Measurements from ENCODE around the gene GJA1.
A peak's percentile ranks its signal among the peaks of the same experiment; 100 is the strongest.

GJA1 gene

GRCh38 chr6:121449331-121449730 is 13.9 kb downstream of the GJA1 start:
- Histone ChIP-seq H3K4me1 (peaks cover 6% of the 10 kb centered on the region), H3K4me3 (ENCODE audit: low read depth, low read length) (no peak overlapping the region), H3K9me3 (ENCODE audit: control insufficient read depth, low read length) (no peaks in the 10 kb centered on the region), H3K79me2 (peaks cover 3% of the 10 kb centered on the region), H3K4me2 (ENCODE audit: low read length) (no peak overlapping the region), H3K9ac (no peak overlapping the region), H3K36me3 (ENCODE audit: control insufficient read depth, insufficient read depth, low read length) (no peaks in the 10 kb centered on the region), H3K27ac (no peak overlapping the region), H2AFZ (no peak overlapping the region), H3K27me3 (ENCODE audit: control insufficient read depth, insufficient read depth, low read length) (no peaks in the 10 kb centered on the region)
- TF ChIP-seq, protein P1, sequence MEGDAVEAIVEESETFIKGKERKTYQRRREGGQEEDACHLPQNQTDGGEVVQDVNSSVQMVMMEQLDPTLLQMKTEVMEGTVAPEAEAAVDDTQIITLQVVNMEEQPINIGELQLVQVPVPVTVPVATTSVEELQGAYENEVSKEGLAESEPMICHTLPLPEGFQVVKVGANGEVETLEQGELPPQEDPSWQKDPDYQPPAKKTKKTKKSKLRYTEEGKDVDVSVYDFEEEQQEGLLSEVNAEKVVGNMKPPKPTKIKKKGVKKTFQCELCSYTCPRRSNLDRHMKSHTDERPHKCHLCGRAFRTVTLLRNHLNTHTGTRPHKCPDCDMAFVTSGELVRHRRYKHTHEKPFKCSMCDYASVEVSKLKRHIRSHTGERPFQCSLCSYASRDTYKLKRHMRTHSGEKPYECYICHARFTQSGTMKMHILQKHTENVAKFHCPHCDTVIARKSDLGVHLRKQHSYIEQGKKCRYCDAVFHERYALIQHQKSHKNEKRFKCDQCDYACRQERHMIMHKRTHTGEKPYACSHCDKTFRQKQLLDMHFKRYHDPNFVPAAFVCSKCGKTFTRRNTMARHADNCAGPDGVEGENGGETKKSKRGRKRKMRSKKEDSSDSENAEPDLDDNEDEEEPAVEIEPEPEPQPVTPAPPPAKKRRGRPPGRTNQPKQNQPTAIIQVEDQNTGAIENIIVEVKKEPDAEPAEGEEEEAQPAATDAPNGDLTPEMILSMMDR (IDR thresholded peaks at IDR 0.05): no peak

DNA sequence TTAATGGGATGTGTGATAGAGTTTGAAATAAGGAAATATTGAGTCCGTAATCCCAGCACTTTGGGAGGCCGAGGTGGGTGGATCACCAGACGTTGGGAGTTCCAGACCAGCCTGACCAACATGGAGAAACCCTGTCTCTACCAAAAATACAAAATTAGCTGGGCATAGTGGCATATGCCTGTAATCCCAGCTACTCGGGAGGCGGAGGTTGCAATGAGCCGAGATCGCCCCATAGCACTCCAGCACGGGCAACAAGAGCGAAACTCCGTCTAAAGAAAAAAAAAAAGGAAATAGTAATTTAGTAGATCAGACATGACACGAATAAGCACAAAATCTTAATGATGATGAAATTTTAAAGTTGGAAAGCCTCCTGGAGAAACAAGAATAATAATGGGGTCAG is 14.8 kb downstream of the GJA1 start:
- no peaks in the 10 kb centered on the region for H3K27me3 ChIP-seq (ENCODE audit: control insufficient read depth, insufficient read depth, low read length)
- H3K9ac ChIP-seq: no peak overlapping the region
- TF ChIP-seq, protein P1 (IDR thresholded peaks at IDR 0.05): no peak
- H3K36me3 ChIP-seq (ENCODE audit: control insufficient read depth, insufficient read depth, low read length): no peaks in the 10 kb centered on the region
- H3K27ac ChIP-seq: no peak overlapping the region
- H3K4me2 ChIP-seq (ENCODE audit: low read length): no peak overlapping the region
- H3K9me3 ChIP-seq (ENCODE audit: control insufficient read depth, low read length): no peaks in the 10 kb centered on the region
- no peak overlapping the region for H3K4me3 ChIP-seq (ENCODE audit: low read depth, low read length)
- no peaks in the 10 kb centered on the region for H3K79me2 ChIP-seq
- peaks cover 6% of the 10 kb centered on the region for H3K4me1 ChIP-seq
- no peak overlapping the region for H2AFZ ChIP-seq

DNA sequence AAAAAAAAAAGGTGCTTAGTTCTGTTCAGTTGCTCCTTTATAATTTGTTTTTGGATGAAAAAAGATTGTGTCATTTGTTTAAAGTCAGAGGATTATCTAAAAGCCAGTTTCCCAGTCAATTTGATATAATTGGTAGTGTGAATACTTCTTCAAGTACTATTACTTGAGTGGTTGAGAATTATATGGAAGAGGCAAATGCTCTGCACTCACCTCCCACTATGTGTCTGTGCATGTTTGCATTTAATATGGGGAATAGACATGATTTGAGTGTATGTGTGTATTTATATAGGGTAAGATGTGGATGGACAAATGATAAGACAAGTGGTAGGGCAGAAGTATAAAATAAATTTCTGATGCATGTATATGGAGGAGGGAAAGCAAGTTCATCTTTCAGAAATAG is 15.8 kb downstream of the GJA1 start:
- Histone ChIP-seq H3K4me3 (ENCODE audit: low read depth, low read length) (no peak overlapping the region), H2AFZ (no peak overlapping the region), H3K36me3 (ENCODE audit: control insufficient read depth, insufficient read depth, low read length) (no peaks in the 10 kb centered on the region), H3K4me1 (peaks cover 9% of the 10 kb centered on the region), H3K9me3 (ENCODE audit: control insufficient read depth, low read length) (no peaks in the 10 kb centered on the region), H3K4me2 (ENCODE audit: low read length) (no peak overlapping the region), H3K79me2 (no peaks in the 10 kb centered on the region), H3K9ac (no peak overlapping the region), H3K27me3 (ENCODE audit: control insufficient read depth, insufficient read depth, low read length) (no peaks in the 10 kb centered on the region), H3K27ac (no peak overlapping the region)
- TF ChIP-seq, protein P1 (IDR thresholded peaks at IDR 0.05): no peak

DNA sequence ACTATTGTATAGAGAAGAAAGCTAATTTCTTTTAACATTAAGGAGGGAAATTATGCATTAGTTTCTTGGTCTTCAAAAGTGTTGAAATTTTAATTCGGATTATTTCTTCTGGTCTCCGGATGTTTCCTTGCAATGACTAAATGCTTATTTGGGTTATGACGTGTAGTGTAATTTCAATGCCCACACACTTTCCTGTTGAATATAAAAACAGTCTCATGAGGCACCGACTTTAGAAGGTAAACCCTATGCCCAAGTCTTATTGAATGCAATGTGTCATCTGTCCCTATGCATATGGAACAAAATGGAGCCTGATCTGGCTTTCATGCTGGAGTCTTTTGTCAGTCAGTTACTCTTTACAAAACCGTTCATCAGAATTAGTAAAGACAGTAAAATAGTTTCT is 17.7 kb downstream of the GJA1 start:
- Histone ChIP-seq H3K4me2 (ENCODE audit: low read length) (no peak overlapping the region), H3K9ac (no peak overlapping the region), H3K27me3 (ENCODE audit: control insufficient read depth, insufficient read depth, low read length) (no peaks in the 10 kb centered on the region), H3K4me3 (ENCODE audit: low read depth, low read length) (no peak overlapping the region), H3K9me3 (ENCODE audit: control insufficient read depth, low read length) (no peaks in the 10 kb centered on the region), H3K27ac (no peak overlapping the region), H2AFZ (no peak overlapping the region), H3K36me3 (ENCODE audit: control insufficient read depth, insufficient read depth, low read length) (no peaks in the 10 kb centered on the region), H3K4me1 (peaks cover 5% of the 10 kb centered on the region), H3K79me2 (no peaks in the 10 kb centered on the region)
- TF ChIP-seq, protein P1 (IDR thresholded peaks at IDR 0.05): no peak

- no peak overlapping the region for H3K4me2 ChIP-seq (ENCODE audit: low read length)
- no peak overlapping the region for H3K9ac ChIP-seq
- H2AFZ ChIP-seq: peak overlapping the region; percentile 36
- H3K4me1 ChIP-seq: peaks cover 4% of the 10 kb centered on the region
- no peaks in the 10 kb centered on the region for H3K9me3 ChIP-seq (ENCODE audit: control insufficient read depth, low read length)
- H3K79me2 ChIP-seq: no peaks in the 10 kb centered on the region
- H3K4me3 ChIP-seq (ENCODE audit: low read depth, low read length): no peak overlapping the region
- TF ChIP-seq, protein P1 (IDR thresholded peaks at IDR 0.05): no peak
- no peak overlapping the region for H3K27ac ChIP-seq
- no peaks in the 10 kb centered on the region for H3K27me3 ChIP-seq (ENCODE audit: control insufficient read depth, insufficient read depth, low read length)
- H3K36me3 ChIP-seq (ENCODE audit: control insufficient read depth, insufficient read depth, low read length): no peaks in the 10 kb centered on the region
These were observed 24.7 kb downstream of the GJA1 start for GRCh38 chr6:121460170-121460569.

Data from parathyroid adenoma (tissue), 2 donors.